Measurements from ENCODE around the gene RAB44. TPM values are rescaled to one million over a fixed set of nuclear protein-coding genes. Genes with fewer than 3 reads are reported as not detected.

The RAB44 gene
- total and polyA plus RNA-seq, 4 donors: 0.05 to 0.59 (median 0.06) TPM; not detected in 1

GRCh38 chr6:36755435-36756348 lies 58.1 kb downstream of the RAB44 start:
- WGBS (ENCODE audit: insufficient coverage): 83% methylated on average over 19 of the region's 19 CpGs
- no peak overlapping the region for H3K27ac ChIP-seq (ENCODE audit: low read depth, low read length)

GRCh38 chr6:36756786-36757185 lies 59.2 kb downstream of the RAB44 start:
- no peaks in the 10 kb centered on the region for H3K27me3 ChIP-seq (ENCODE audit: control insufficient read depth, insufficient read depth, low read length)
- H3K4me1 ChIP-seq (ENCODE audit: control insufficient read depth, insufficient read depth, low read length): peaks cover 16% of the 10 kb centered on the region
- DNase-seq (ENCODE audit: low read depth in 4 of 6, low spot score in 6 of 6): no peak
- no peak overlapping the region for H3K4me3 ChIP-seq (ENCODE audit: low read depth, low read length)
- H3K27ac ChIP-seq (ENCODE audit: low read depth, low read length): no peak overlapping the region
- no peaks in the 10 kb centered on the region for H3K9me3 ChIP-seq (ENCODE audit: control insufficient read depth, insufficient read depth, low read length)
- H3K36me3 ChIP-seq (ENCODE audit: control insufficient read depth, insufficient read depth, low read length): peaks cover 55% of the 10 kb centered on the region
- 85% methylated on average over 3 of the region's 8 CpGs for WGBS (ENCODE audit: insufficient coverage)

More at GRCh38 chr6:36755435-36756348, 58.1 kb downstream of the RAB44 start:
- H3K27me3 ChIP-seq (ENCODE audit: control insufficient read depth, insufficient read depth, low read length): no peaks in the 10 kb centered on the region
- H3K36me3 ChIP-seq (ENCODE audit: control insufficient read depth, insufficient read depth, low read length): peaks cover 60% of the 10 kb centered on the region
- H3K4me3 ChIP-seq (ENCODE audit: low read depth, low read length): no peak overlapping the region
- peaks cover 8% of the 10 kb centered on the region for H3K4me1 ChIP-seq (ENCODE audit: control insufficient read depth, insufficient read depth, low read length)
- peaks cover 2% of the 10 kb centered on the region for H3K9me3 ChIP-seq (ENCODE audit: control insufficient read depth, insufficient read depth, low read length)
- no peak for DNase-seq (ENCODE audit: low read depth in 4 of 6, low spot score in 6 of 6)

GRCh38 chr6:36757206-36757605 lies 59.6 kb downstream of the RAB44 start:
- Histone ChIP-seq H3K27me3 (ENCODE audit: control insufficient read depth, insufficient read depth, low read length) (no peaks in the 10 kb centered on the region), H3K27ac (ENCODE audit: low read depth, low read length) (no peak overlapping the region), H3K4me1 (ENCODE audit: control insufficient read depth, insufficient read depth, low read length) (peaks cover 16% of the 10 kb centered on the region), H3K36me3 (ENCODE audit: control insufficient read depth, insufficient read depth, low read length) (peaks cover 51% of the 10 kb centered on the region), H3K9me3 (ENCODE audit: control insufficient read depth, insufficient read depth, low read length) (no peaks in the 10 kb centered on the region), H3K4me3 (ENCODE audit: low read depth, low read length) (no peak overlapping the region)
- WGBS (ENCODE audit: insufficient coverage): 67% methylated on average over 3 of the region's 4 CpGs
- no peak for DNase-seq (ENCODE audit: low read depth in 4 of 6, low spot score in 6 of 6)

GRCh38 chr6:36757943-36758508 lies 60.4 kb downstream of the RAB44 start:
- H3K9me3 ChIP-seq (ENCODE audit: control insufficient read depth, insufficient read depth, low read length): no peaks in the 10 kb centered on the region
- no peak overlapping the region for H3K27ac ChIP-seq (ENCODE audit: low read depth, low read length)
- 90% methylated on average over 2 of the region's 6 CpGs for WGBS (ENCODE audit: insufficient coverage)
- peaks cover 16% of the 10 kb centered on the region for H3K4me1 ChIP-seq (ENCODE audit: control insufficient read depth, insufficient read depth, low read length)
- DNase-seq (ENCODE audit: low read depth in 4 of 6, low spot score in 6 of 6): no peak
- H3K27me3 ChIP-seq (ENCODE audit: control insufficient read depth, insufficient read depth, low read length): no peaks in the 10 kb centered on the region
- H3K4me3 ChIP-seq (ENCODE audit: low read depth, low read length): no peak overlapping the region
- H3K36me3 ChIP-seq (ENCODE audit: control insufficient read depth, insufficient read depth, low read length): peaks cover 42% of the 10 kb centered on the region

GRCh38 chr6:36758516-36759147 lies 61.0 kb downstream of the RAB44 start:
- 66% methylated on average over 10 of the region's 15 CpGs for WGBS (ENCODE audit: insufficient coverage)
- H3K4me1 ChIP-seq (ENCODE audit: control insufficient read depth, insufficient read depth, low read length): peaks cover 16% of the 10 kb centered on the region
- H3K9me3 ChIP-seq (ENCODE audit: control insufficient read depth, insufficient read depth, low read length): no peaks in the 10 kb centered on the region
- H3K27me3 ChIP-seq (ENCODE audit: control insufficient read depth, insufficient read depth, low read length): no peaks in the 10 kb centered on the region
- DNase-seq (ENCODE audit: low read depth in 4 of 6, low spot score in 6 of 6): no peak
- H3K27ac ChIP-seq (ENCODE audit: low read depth, low read length): no peak overlapping the region
- H3K36me3 ChIP-seq (ENCODE audit: control insufficient read depth, insufficient read depth, low read length): peaks cover 38% of the 10 kb centered on the region
- no peak overlapping the region for H3K4me3 ChIP-seq (ENCODE audit: low read depth, low read length)

GRCh38 chr6:36759148-36759759 lies 61.6 kb downstream of the RAB44 start:
- peak in 2 of 6 donors; percentile 82 to 88 for DNase-seq (ENCODE audit: low read depth in 4 of 6, low spot score in 6 of 6)
- Histone ChIP-seq H3K4me1 (ENCODE audit: control insufficient read depth, insufficient read depth, low read length) (peaks cover 16% of the 10 kb centered on the region), H3K36me3 (ENCODE audit: control insufficient read depth, insufficient read depth, low read length) (peaks cover 38% of the 10 kb centered on the region), H3K27ac (ENCODE audit: low read depth, low read length) (no peak overlapping the region), H3K9me3 (ENCODE audit: control insufficient read depth, insufficient read depth, low read length) (no peaks in the 10 kb centered on the region), H3K27me3 (ENCODE audit: control insufficient read depth, insufficient read depth, low read length) (no peaks in the 10 kb centered on the region), H3K4me3 (ENCODE audit: low read depth, low read length) (no peak overlapping the region)
- WGBS (ENCODE audit: insufficient coverage): 13% methylated on average over 4 of the region's 8 CpGs

GRCh38 chr6:36760685-36761435 lies 63.2 kb downstream of the RAB44 start:
- no peaks in the 10 kb centered on the region for H3K27me3 ChIP-seq (ENCODE audit: control insufficient read depth, insufficient read depth, low read length)
- H3K4me1 ChIP-seq (ENCODE audit: control insufficient read depth, insufficient read depth, low read length): peaks cover 30% of the 10 kb centered on the region
- DNase-seq (ENCODE audit: low read depth in 4 of 6, low spot score in 6 of 6): peak in 2 of 6 donors; percentile 30
- peaks cover 40% of the 10 kb centered on the region for H3K36me3 ChIP-seq (ENCODE audit: control insufficient read depth, insufficient read depth, low read length)
- H3K4me3 ChIP-seq (ENCODE audit: low read depth, low read length): no peak overlapping the region
- WGBS (ENCODE audit: insufficient coverage): 50% methylated on average over 8 of the region's 11 CpGs
- no peaks in the 10 kb centered on the region for H3K9me3 ChIP-seq (ENCODE audit: control insufficient read depth, insufficient read depth, low read length)
- H3K27ac ChIP-seq (ENCODE audit: low read depth, low read length): peak overlapping the region; percentile 43

- Histone ChIP-seq H3K36me3 (ENCODE audit: control insufficient read depth, insufficient read depth, low read length) (peaks cover 28% of the 10 kb centered on the region), H3K9me3 (ENCODE audit: control insufficient read depth, insufficient read depth, low read length) (no peaks in the 10 kb centered on the region), H3K4me1 (ENCODE audit: control insufficient read depth, insufficient read depth, low read length) (peaks cover 43% of the 10 kb centered on the region), H3K4me3 (ENCODE audit: low read depth, low read length) (no peak overlapping the region), H3K27me3 (ENCODE audit: control insufficient read depth, insufficient read depth, low read length) (no peaks in the 10 kb centered on the region), H3K27ac (ENCODE audit: low read depth, low read length) (no peak overlapping the region)
- WGBS (ENCODE audit: insufficient coverage): 99% methylated on average over 8 of the region's 11 CpGs
- no peak for DNase-seq (ENCODE audit: low read depth in 4 of 6, low spot score in 6 of 6)
Measured at GRCh38 chr6:36762123-36762522, 64.5 kb downstream of the RAB44 start.

GRCh38 chr6:36765190-36765589 lies 67.6 kb downstream of the RAB44 start:
- H3K9me3 ChIP-seq (ENCODE audit: control insufficient read depth, insufficient read depth, low read length): no peaks in the 10 kb centered on the region
- H3K36me3 ChIP-seq (ENCODE audit: control insufficient read depth, insufficient read depth, low read length): peaks cover 23% of the 10 kb centered on the region
- H3K4me3 ChIP-seq (ENCODE audit: low read depth, low read length): no peak overlapping the region
- no peaks in the 10 kb centered on the region for H3K27me3 ChIP-seq (ENCODE audit: control insufficient read depth, insufficient read depth, low read length)
- no peak overlapping the region for H3K27ac ChIP-seq (ENCODE audit: low read depth, low read length)
- peaks cover 68% of the 10 kb centered on the region for H3K4me1 ChIP-seq (ENCODE audit: control insufficient read depth, insufficient read depth, low read length)
- 65% methylated on average over 6 of the region's 10 CpGs for WGBS (ENCODE audit: insufficient coverage)
- no peak for DNase-seq (ENCODE audit: low read depth in 4 of 6, low spot score in 6 of 6)

Data from spinal cord (tissue), 10 donors.